HG02642 (cell line): ENCODE data around the gene CMIP.

ENCODE experiments used
- ATAC-seq: cut with Tn5 transposase; IDR thresholded peaks from one replicate; pipeline ENCODE4 v1.9.1; 2021; ENCODE audit warnings: mild to moderate bottlenecking; ENCODE audit not compliant: unreplicated experiment, poor library complexity

CMIP gene

DNA sequence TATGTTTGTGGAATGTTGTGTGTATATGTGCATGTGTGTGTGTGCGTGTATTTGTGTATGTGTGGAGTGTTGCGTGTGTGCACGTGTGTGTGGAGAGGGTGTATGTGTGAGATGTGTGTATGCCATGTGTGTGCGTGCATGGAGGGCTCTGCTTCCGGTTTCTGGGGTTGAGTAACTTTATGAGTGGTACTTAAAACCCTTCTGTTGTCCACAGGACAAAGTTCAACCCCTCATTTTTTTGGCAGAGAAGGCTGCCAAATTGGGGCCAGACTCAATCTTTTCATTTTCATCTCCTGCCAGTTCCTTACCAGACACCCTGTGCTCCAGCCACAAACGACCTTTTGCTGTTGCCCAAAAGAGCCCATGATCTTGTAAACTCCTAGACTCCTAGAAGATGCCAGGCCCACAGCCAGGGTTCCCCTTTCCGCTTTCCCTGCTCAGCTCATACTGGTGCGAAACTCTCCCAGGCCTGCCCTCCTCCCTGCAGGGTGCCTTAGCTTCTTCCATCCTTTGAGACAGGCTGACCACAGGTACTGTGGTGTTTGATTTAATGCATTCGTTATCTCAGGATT, 100.2 kb downstream of the CMIP start:
- no peak for ATAC-seq

DNA sequence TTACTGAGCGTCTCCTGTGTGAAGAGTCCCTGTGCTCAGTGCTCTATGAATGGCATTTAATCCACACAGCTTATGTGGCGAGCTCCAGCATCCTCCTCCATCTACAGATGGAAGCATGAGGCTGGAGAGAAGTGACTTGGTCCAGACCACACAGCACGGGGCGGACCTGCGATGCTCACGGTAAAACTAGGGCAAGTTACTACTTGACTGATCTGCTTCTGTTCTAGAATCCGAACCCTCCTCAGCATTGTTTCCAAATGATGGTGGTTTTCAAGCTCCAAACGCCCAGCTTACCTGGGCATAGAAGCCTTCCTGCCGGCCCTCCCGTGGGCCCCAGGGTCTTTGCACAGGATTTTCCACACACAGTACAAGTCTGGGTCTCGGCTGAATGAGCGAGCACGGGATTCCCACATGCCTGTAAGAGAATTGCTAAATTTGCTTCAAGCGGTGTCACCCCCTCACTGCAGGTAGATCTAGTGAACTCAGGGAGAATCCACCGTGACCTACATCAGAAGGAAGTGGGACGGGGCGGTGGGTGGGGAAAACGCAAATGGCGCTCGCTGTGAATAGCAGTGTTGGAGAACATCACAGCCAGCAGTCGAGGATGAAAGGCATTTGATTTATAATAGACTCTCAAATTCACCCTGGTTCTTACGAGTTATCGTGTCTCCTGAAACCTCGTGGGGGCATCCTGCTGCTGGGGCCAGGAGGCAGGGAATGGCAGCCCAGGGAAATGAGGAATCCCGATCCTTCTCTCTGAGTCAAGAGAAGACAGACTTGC, 101.1 kb downstream of the CMIP start:
- no peak for ATAC-seq

GRCh38 chr16:81546781-81547180, 102.2 kb downstream of the CMIP start:
- ATAC-seq, result no peak

DNA sequence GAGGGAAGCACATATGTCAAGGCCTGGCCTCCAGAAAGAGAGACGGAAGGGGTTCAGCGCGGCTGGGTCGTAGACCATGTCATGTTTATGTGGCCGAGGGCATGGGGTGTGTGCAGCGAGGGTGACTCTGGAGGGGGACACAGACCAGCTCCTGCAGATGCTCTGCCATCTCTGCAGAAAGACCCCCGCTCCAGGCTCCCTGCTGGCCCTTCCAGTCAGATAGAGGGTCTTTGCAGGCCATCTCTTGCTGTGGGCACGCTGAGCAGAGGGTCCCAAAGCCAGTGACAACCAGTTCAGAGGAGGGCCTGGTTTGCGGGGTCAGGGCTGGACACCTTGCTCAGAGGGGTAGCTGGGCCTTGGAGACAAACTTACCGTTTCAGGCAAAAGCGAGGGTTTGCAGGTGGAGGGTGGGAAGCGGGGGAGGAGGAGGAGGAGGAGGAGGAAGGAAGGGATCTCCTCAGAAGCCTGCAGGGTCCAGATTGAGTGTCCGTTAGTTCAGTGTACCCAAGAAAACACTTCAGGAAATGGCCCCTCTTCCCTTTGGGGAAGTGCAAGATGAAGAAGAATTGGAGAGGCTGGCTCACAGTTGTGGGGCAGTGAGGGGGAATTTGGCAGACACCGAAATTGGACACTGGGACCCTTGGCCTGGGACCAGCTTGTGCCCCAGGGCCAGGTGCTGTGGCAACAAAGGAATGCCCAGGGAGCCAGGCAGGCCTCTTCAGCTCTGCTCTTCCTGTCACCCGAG, 102.8 kb downstream of the CMIP start:
- ATAC-seq, result no peak

GRCh38 chr16:81547939-81548216, 103.3 kb downstream of the CMIP start:
- ATAC-seq, result no peak

- ATAC-seq, result no peak
These were observed 103.9 kb downstream of the CMIP start for GRCh38 chr16:81548551-81548875.

- ATAC-seq, result no peak
These were observed 104.4 kb downstream of the CMIP start for GRCh38 chr16:81548876-81549546.

- ATAC-seq, result no peak
These were observed 105.2 kb downstream of the CMIP start for GRCh38 chr16:81549547-81550431.

DNA sequence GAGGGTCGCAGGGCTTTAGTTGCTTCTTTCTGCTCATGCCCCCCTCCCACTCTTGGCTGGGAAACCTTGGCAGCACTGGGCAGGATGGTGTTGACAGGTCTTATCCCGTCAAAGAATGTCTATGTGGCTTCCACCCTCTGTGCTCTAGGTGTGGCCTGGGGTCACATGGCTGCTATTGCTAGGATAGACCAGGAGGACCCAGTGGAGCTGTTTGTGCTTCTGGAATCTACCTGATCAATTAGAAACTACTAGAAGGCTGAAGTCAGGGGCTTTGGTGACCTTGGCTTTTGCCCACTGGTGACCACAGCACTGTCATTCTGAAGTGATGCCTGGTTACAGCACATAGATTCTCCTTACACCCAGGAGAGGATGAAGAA, 105.8 kb downstream of the CMIP start:
- ATAC-seq, result no peak

- no peak for ATAC-seq
These were observed 106.7 kb downstream of the CMIP start for GRCh38 chr16:81551151-81551808.

- ATAC-seq, result no peak
These were observed 107.3 kb downstream of the CMIP start for GRCh38 chr16:81551821-81552304.

DNA sequence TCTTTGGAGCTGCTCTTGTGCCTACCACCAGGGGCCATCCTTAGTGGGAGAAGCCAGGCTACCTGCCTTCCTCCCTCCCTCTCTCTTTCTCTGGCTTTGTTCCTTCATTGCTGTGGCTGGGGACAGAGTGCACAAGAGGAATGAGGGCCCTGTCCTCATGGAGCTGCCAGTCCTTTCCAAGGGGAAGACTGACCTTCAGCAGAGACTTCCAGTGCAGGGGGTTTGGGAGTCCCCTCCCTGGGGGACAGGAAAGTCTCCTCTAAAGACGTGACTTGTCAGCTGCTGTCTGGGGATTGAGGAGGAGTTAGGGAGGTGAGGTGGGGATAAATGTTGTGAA, 108.1 kb downstream of the CMIP start:
- no peak for ATAC-seq

DNA sequence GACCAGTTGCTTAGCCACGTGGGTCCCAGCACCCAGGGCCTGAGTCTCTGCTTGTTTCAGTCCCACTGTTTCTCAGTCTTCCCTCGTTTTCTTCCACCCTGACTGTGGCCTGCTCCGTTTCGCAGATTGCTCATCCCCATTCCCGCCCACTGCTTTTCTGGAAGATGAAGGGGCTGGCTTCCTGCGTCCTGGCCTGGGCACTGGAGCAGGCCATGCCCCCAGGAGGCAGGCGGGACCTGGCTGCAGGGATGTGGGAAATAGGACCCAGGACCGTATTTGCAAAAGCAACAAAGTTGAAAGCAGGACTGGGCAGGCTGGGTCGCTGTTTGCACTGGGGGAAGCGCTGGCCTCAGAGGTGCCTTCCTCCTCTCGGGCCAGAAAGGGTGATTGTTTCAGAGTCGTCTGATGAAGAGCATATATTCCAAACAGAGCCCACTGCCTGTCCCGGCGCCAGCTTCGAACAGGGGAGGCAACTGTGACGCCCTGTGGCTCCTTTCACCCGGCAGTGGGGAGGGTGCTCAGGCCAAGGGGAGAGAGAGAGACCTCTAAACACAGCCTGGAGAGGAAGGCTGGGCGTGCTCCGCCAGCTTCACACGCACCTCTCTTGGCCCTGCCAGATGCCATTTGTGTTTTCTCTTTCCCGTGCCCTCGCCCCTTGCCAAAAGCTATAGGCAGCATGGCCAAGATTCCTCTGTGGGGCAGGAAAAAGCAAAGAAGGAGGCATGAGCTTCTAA, 108.6 kb downstream of the CMIP start:
- ATAC-seq, result no peak

- ATAC-seq, result no peak
These were observed 109.4 kb downstream of the CMIP start for GRCh38 chr16:81553814-81554675.

- no peak for ATAC-seq
These were observed 110.4 kb downstream of the CMIP start for GRCh38 chr16:81554979-81555378.

DNA sequence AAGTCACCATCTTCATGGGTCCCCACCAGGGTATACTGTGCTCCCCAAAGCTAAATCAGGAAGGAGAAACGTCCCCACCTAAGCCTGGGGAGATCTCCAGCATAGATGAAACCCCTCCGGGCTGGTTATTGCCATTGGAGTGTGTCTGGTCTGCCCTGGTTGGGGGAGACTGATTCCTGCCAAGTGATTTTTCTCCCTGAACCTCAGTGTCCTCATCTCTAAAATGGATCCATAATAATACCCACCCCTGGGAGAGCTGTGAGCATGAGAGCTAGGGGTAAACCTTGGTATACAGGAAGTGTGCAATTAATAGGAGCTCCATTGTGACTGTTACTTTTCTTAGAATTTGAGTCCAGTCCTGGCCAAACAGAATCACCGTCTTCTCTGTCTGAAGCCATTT, 111.1 kb downstream of the CMIP start:
- no peak for ATAC-seq

GRCh38 chr16:81556715-81557284, 112.2 kb downstream of the CMIP start:
- ATAC-seq, result no peak

DNA sequence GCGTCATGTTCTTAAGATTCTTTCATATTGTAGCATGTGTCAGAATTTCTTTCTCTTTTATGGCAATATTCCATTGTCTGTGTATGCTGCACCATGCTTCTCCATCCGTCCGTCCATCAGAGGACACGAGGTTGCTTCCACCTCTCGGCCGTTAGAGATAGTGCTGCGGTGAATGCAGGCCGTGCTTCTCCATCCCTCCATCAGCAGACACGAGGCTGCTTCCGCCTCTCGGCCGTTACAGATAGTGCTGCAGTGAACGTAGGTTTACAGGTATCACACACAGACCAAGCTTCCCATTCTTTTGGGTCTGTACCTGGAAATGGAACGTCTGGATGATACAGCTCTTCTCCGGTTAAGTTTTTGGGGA, 113.5 kb downstream of the CMIP start:
- ATAC-seq, result no peak
